ENCODE results near the gene PPM1D. TPM values are rescaled to one million over a fixed set of nuclear protein-coding genes. Genes with fewer than 3 reads are reported as not detected.

Gene PPM1D
- total and polyA plus RNA-seq, 8 donors: 17.1 to 27.0 (median 21.6) TPM

DNA sequence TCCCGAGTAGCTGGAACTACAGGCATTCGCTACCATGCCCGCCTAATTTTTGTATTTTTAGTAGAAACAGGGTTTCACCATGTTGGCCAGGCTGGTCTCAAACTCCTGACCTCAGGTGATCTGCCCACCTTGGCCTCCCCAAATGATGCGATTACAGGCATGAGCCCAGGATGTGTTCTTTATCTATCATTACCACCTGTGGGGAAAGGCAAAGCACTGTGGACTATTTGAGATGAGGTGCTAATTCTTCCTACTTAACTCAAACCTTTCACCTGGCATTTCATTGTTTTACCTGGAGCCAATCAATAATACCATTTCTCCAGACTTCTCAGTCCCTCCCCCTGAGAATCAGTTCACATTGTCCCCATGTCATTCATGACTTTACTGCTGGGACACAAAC is 20.4 kb upstream of the PPM1D start:
- no peak overlapping the region for H3K27ac ChIP-seq
- H3K27me3 ChIP-seq: no peaks in the 10 kb centered on the region
- H3K9me3 ChIP-seq: no peaks in the 10 kb centered on the region
- H3K4me3 ChIP-seq: no peak overlapping the region
- intact Hi-C loops (cut with DNase I): no loop called here
- peaks cover 3 to 25% of the 10 kb centered on the region in 2 donors for H3K4me1 ChIP-seq
- H3K36me3 ChIP-seq: no peaks in the 10 kb centered on the region
- DNase-seq (no peak), ATAC-seq (no peak)
- TF ChIP-seq, protein P1, sequence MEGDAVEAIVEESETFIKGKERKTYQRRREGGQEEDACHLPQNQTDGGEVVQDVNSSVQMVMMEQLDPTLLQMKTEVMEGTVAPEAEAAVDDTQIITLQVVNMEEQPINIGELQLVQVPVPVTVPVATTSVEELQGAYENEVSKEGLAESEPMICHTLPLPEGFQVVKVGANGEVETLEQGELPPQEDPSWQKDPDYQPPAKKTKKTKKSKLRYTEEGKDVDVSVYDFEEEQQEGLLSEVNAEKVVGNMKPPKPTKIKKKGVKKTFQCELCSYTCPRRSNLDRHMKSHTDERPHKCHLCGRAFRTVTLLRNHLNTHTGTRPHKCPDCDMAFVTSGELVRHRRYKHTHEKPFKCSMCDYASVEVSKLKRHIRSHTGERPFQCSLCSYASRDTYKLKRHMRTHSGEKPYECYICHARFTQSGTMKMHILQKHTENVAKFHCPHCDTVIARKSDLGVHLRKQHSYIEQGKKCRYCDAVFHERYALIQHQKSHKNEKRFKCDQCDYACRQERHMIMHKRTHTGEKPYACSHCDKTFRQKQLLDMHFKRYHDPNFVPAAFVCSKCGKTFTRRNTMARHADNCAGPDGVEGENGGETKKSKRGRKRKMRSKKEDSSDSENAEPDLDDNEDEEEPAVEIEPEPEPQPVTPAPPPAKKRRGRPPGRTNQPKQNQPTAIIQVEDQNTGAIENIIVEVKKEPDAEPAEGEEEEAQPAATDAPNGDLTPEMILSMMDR (IDR thresholded peaks at IDR 0.05): no peak

DNA sequence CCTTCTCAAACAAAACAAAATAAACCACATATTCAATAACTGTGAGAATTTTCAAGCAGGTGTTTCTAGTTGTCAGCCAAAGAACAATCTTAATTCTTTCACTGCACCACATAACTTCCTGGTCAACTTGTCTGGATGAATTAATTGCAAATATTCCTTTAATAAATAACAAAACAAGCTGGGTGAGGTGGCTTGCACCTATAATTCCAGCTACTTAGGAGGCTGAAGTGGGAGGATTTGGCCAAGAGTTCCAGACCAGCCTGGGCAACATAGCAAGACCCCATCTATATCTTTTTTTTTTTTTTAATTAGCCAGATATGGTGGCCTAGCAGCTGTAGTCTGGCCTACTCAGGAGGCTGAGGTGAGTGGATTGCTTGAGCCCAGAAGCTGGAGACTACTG is 17.0 kb upstream of the PPM1D start:
- Histone ChIP-seq H3K36me3 (no peaks in the 10 kb centered on the region), H3K27me3 (no peaks in the 10 kb centered on the region), H3K9me3 (no peaks in the 10 kb centered on the region), H3K4me3 (no peak overlapping the region), H3K27ac (no peak overlapping the region), H3K4me1 (peaks cover 0 to 11% of the 10 kb centered on the region in 2 donors)
- intact Hi-C loops (cut with DNase I): no loop called here
- TF ChIP-seq, protein P1 (IDR thresholded peaks at IDR 0.05): no peak
- no peak for ATAC-seq
- no peak for DNase-seq

DNA sequence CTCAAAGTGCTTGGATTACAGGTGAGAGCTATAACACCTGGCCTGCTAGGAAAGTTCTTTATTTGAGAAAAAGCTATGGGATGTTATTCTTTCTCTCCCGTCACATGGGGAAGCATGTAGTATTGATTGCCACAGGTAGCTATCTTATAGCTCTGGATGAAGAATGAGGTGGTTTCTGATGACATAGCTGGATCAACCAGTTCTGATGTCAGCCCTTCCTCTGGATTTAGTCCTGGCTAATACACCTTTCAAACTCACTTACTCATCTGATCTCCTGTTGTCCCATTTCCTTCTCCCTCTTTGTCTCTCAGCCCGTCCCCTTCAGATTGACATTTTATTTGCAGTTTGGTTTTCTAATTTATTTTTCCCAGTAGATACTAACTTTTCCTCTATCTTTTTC is 14.1 kb upstream of the PPM1D start:
- intact Hi-C loops (cut with DNase I): no loop called here
- Histone ChIP-seq H3K36me3 (no peaks in the 10 kb centered on the region), H3K4me3 (no peak overlapping the region), H3K4me1 (no peaks in the 10 kb centered on the region), H3K9me3 (no peaks in the 10 kb centered on the region), H3K27me3 (no peaks in the 10 kb centered on the region), H3K27ac (no peak overlapping the region)
- no peak for DNase-seq
- no peak for ATAC-seq
- TF ChIP-seq, protein P1 (IDR thresholded peaks at IDR 0.05): no peak

DNA sequence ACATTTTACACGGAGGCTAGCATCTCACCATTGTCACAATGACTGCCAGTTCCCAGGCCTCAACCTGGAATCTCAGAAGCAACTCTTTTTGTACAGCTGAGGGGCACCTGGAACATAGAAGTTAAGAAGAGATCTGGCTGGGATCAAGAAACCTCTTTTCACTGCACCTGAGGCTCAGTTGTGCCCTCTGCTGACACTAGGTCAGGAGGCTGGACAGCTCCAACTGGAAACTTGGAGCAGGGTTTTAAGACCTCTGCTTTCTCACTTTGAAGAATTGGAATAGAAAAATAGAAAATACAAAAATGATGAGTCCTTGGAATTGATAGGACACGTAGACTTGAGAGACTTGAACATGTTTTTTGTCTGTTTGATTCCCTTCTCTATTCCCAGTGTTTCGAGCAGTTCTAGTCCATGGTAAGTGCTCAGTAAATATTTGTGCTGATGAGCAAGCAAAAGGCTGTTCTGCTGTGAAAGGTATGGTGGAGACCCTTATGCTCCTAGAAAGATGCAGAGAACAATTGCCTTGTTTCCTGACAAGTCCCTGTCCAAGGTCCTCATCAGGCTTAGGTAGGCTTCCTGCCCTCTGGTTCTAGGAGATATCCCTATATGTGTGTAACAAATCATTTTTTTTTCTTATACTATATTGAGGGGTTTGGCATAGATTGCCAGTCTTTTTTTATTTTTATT is 13.6 kb upstream of the PPM1D start:
- no peaks in the 10 kb centered on the region for H3K27me3 ChIP-seq
- no peaks in the 10 kb centered on the region for H3K36me3 ChIP-seq
- no peak overlapping the region for H3K27ac ChIP-seq
- H3K9me3 ChIP-seq: no peaks in the 10 kb centered on the region
- intact Hi-C loops (cut with DNase I): no loop called here
- peak; percentile 76 for ATAC-seq
- TF ChIP-seq, protein P1 (IDR thresholded peaks at IDR 0.05): no peak
- DNase-seq: no peak
- no peak overlapping the region for H3K4me3 ChIP-seq
- no peaks in the 10 kb centered on the region for H3K4me1 ChIP-seq

DNA sequence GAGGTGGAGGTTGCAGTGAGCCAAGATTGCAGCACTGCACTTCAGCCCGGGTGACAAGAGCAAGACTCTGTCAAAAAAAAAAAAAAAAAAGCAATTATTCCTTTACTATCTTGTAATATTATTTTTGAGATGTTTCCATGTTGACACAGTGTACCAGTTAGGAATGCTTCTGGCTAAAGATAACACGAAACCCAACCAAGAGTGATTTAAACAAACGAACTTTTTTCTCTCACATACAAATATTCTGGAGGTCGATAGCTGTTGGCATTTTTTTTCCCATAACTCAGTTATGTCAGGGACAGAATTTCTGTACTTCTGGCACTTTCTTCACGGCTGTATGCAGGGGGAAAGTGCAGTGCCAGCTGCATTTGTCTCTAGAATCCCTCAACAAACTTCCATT is 9.9 kb upstream of the PPM1D start:
- TF ChIP-seq, protein P1 (IDR thresholded peaks at IDR 0.05): no peak
- DNase-seq (no peak), ATAC-seq (no peak)
- Histone ChIP-seq H3K9me3 (no peaks in the 10 kb centered on the region), H3K4me3 (no peak overlapping the region), H3K27me3 (no peaks in the 10 kb centered on the region), H3K27ac (no peak overlapping the region), H3K4me1 (no peaks in the 10 kb centered on the region), H3K36me3 (no peaks in the 10 kb centered on the region)
- intact Hi-C loops (cut with DNase I): no loop called here
